Esophagus muscularis mucosa (tissue), 4 donors: ENCODE results near the gene NMRK1. TPM values are rescaled to one million over a fixed set of nuclear protein-coding genes. Genes with fewer than 3 reads are reported as not detected.

ENCODE experiments used
- DNase-seq: peaks from one replicate; pipeline ENCODE4 v3.0.0-alpha.2; 2017; ENCODE audit errors: extremely low spot score
- H3K27ac ChIP-seq, 4 donors: fragments of 200-600 bp; sonication (generic); replicated peaks in 1 of 4; 1 replicate in 3 of 4; 2 replicates in 1 of 4; pipeline ENCODE4 v1.5.1; 2016 to 2019; ENCODE audit warnings: mild to moderate bottlenecking in 1 of 4
- H3K27me3 ChIP-seq, 4 donors: fragments of 200-600 bp; sonication (generic); one replicate each; pipeline versions ENCODE4 v1.5.1 to v1.6.0; 2016 to 2019
- H3K36me3 ChIP-seq, 4 donors: fragments of 200-600 bp; sonication (generic); one replicate each; pipeline ENCODE4 v1.5.1; 2016 to 2019
- H3K4me1 ChIP-seq, 4 donors: fragments of 200-600 bp; sonication (generic); one replicate each; pipeline ENCODE4 v1.5.1; 2016 to 2019
- H3K4me3 ChIP-seq, 4 donors: fragments of 200-600 bp; sonication (generic); 1 replicate in 2 of 4; 2 replicates in 2 of 4; pipeline ENCODE4 v1.5.1; 2016 to 2019; ENCODE audit warnings: mild to moderate bottlenecking in 4 of 4, moderate library complexity in 1 of 4
- H3K9me3 ChIP-seq, 4 donors: fragments of 200-600 bp; sonication (generic); 1 replicate in 3 of 4; 2 replicates in 1 of 4; pipeline ENCODE4 v1.5.1; 2016 to 2019
- CTCF ChIP-seq, 3 experiments: fragments of 200-600 bp in 2 of 3; fragments of 450-650 bp in 1 of 3; sonication (generic) in 2 of 3; IDR thresholded peaks; one replicate each; pipeline ENCODE4 v1.5.1; 2017 to 2019; ENCODE audit warnings: antibody characterized with exemption in 3 of 3, mild to moderate bottlenecking in 2 of 3, moderate library complexity in 1 of 3
- EP300 ChIP-seq: sonication (generic); formaldehyde crosslinking; IDR thresholded peaks from one replicate; pipeline ENCODE4 v1.6.1; 2017; ENCODE audit warnings: antibody characterized with exemption
- POLR2A ChIP-seq: fragments of 450-650 bp; IDR thresholded peaks from one replicate; pipeline ENCODE4 v1.6.1; 2017; ENCODE audit warnings: antibody characterized with exemption, moderate library complexity, mild to moderate bottlenecking, low read depth
- POLR2AphosphoS5 ChIP-seq, 2 donors: sonication (generic); formaldehyde crosslinking; IDR thresholded peaks; one replicate each; pipeline ENCODE4 v1.6.1; 2017; ENCODE audit warnings: antibody characterized with exemption in 2 of 2
- WGBS: methylation state at CpG from one replicate; pipeline ENCODE4 v1.1.5; 2018; 5-methylcytosine and 5-hydroxymethylcytosine counted together
- intact Hi-C: fragments of 100-400 bp; cut with DNase I; formaldehyde crosslinking; loops from one replicate; pipeline ENCODE4 v1.15.1; 2023
- total RNA-seq, 4 donors: library from RNA; depleted of rRNA; stranded (reverse); fragments of >200 nt; gene quantifications; one replicate each; pipeline versions ENCODE4 v1.1.0 to v1.2.1, GENCODE V29; 2016

The NMRK1 gene
- total RNA-seq, 4 donors from 2014 or later: 5.4 to 18.3 (median 10.0) TPM

DNA sequence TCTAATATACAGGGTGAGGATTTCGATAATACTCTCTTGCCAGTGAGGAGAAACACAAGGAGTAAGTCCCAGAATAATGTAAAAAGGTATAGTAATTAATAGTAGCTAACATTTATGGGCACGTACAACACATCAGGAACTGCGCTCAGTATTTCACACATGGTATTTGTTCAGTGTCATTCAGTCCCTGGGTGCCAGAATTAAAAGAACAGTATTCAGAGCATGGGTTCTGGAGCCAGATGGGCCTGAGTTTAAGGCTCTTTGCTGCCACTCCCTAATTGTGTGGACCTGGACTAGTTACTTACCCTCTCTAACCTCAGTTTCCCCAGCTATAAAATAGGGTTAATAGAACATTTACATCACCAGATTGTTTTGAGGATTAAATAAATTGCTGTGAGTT, 16.7 kb upstream of the NMRK1 start:
- WGBS: 94% methylated on average over 3 of the region's 3 CpGs

GRCh38 chr9:75102177-75102790, 14.3 kb upstream of the NMRK1 start:
- Histone ChIP-seq H3K36me3 (peaks cover 0 to 6% (median 0%) of the 10 kb centered on the region in 4 donors), H3K27ac (no peak overlapping the region), H3K4me3 (no peak overlapping the region), H3K4me1 (peaks cover 11 to 31% (median 21%) of the 10 kb centered on the region in 4 donors), H3K27me3 (no peaks in the 10 kb centered on the region), H3K9me3 (no peaks in the 10 kb centered on the region)
- TF ChIP-seq POLR2AphosphoS5 (IDR thresholded peaks at IDR 0.05) (no peak), POLR2A (no peak)
- 92% methylated on average over 7 of the region's 7 CpGs for WGBS
- intact Hi-C loops: no loop called here
- no peak for DNase-seq

More for the DNA sequence above, 16.7 kb upstream of the NMRK1 start:
- Histone ChIP-seq H3K27me3 (no peaks in the 10 kb centered on the region), H3K9me3 (no peaks in the 10 kb centered on the region), H3K4me3 (no peak overlapping the region), H3K27ac (no peak overlapping the region), H3K4me1 (peaks cover 19 to 46% (median 32%) of the 10 kb centered on the region in 4 donors), H3K36me3 (peaks cover 0 to 6% (median 0%) of the 10 kb centered on the region in 4 donors)
- intact Hi-C loops: no loop called here
- TF ChIP-seq CTCF (IDR thresholded peaks at IDR 0.05) (no peak), POLR2AphosphoS5 (IDR thresholded peaks at IDR 0.05) (no peak), POLR2A (no peak), EP300 (no peak)
- DNase-seq: no peak

DNA sequence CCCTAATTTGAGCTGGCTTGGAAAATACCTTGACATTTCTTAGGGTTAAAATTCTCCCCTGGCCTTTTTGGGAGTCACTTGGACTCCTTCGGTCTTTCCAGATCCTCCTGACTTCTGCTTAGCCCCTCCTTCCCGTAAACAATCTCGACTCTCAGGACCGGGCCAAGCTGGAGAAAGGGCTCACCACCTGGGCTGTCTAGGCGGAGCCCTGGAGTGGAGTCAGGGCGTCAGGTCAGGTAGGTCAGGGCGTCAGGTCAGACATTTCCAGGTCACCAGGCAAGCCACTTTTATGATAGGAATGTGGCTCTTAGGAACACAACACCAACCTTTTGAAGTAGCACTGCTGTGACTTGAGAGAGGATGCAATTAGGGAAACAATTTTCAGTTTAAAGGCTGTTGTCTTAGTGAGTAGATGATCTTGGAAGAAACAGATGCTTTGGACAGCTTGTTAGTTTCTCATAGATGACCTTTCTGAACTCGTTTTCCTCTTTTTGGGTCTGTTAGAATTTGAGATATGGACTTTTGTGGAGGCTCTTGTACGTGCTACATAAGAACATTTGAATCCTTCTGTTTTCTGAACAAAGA, 13.1 kb upstream of the NMRK1 start:
- WGBS: 59% methylated on average over 7 of the region's 9 CpGs
- H3K9me3 ChIP-seq: no peaks in the 10 kb centered on the region
- peaks cover 0 to 6% (median 0%) of the 10 kb centered on the region in 4 donors for H3K36me3 ChIP-seq
- no peak for DNase-seq
- peak overlapping the region in 1 of 4 donors; percentile 34 for H3K27ac ChIP-seq
- no peak for TF ChIP-seq EP300
- TF ChIP-seq POLR2AphosphoS5 (IDR thresholded peaks at IDR 0.05): no peak
- no peak for TF ChIP-seq POLR2A
- TF ChIP-seq CTCF (IDR thresholded peaks at IDR 0.05): no peak
- H3K27me3 ChIP-seq: no peaks in the 10 kb centered on the region
- intact Hi-C loops: no loop called here
- no peak overlapping the region for H3K4me3 ChIP-seq
- peaks cover 9 to 37% (median 19%) of the 10 kb centered on the region in 4 donors for H3K4me1 ChIP-seq

DNA sequence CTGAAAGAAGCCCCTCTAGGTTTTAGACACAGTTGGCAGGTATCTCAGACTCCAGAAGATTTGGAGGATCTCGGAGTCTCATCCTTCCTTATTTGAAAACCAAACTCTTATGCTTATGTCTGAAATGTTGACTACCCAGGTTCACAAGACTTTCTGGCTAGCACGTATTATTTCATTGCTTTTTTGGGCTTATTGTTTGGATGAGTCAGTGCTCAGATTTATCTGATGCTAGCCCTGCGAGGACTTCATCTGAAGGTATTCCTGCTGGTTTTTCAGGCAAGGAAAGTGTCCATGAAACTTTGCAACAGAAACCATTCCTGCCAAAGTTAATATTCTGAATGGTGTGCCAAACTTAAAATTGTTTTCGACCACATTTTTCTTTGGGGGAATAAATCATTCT, 8.8 kb upstream of the NMRK1 start:
- DNase-seq: no peak
- intact Hi-C loops: no loop called here
- Histone ChIP-seq H3K27ac (no peak overlapping the region), H3K4me3 (no peak overlapping the region), H3K9me3 (no peaks in the 10 kb centered on the region), H3K4me1 (peaks cover 7 to 39% (median 21%) of the 10 kb centered on the region in 4 donors), H3K36me3 (no peaks in the 10 kb centered on the region), H3K27me3 (no peaks in the 10 kb centered on the region)
- WGBS: 74% methylated on average over 4 of the region's 4 CpGs
- TF ChIP-seq CTCF (IDR thresholded peaks at IDR 0.05): no peak
- no peak for TF ChIP-seq POLR2AphosphoS5 (IDR thresholded peaks at IDR 0.05)
- no peak for TF ChIP-seq EP300
- no peak for TF ChIP-seq POLR2A

GRCh38 chr9:75092766-75093165, 4.8 kb upstream of the NMRK1 start:
- Histone ChIP-seq H3K36me3 (no peaks in the 10 kb centered on the region), H3K9me3 (no peaks in the 10 kb centered on the region), H3K27ac (no peak overlapping the region), H3K4me3 (no peak overlapping the region), H3K4me1 (peaks cover 24 to 53% (median 32%) of the 10 kb centered on the region in 4 donors), H3K27me3 (no peaks in the 10 kb centered on the region)
- intact Hi-C loops: no loop called here
- DNase-seq: no peak
- TF ChIP-seq POLR2A (no peak), POLR2AphosphoS5 (IDR thresholded peaks at IDR 0.05) (no peak), EP300 (no peak), CTCF (IDR thresholded peaks at IDR 0.05) (no peak)
- WGBS: 89% methylated on average over 4 of the region's 4 CpGs
